Measurements from ENCODE around the gene DAB2IP. TPM values are rescaled to one million over a fixed set of nuclear protein-coding genes. Genes with fewer than 3 reads are reported as not detected.

DAB2IP gene
- total and polyA plus RNA-seq, 2 of the 4 experiments (the other 2 are of a cell fraction), result 5.6 to 17.2 TPM

GRCh38 chr9:121809356-121810050, 158.1 kb downstream of the DAB2IP start:
- H2BK5ac ChIP-seq (ENCODE audit: low read depth, low read length, poor library complexity, severe bottlenecking), result no peak overlapping the region
- H3K23ac ChIP-seq (ENCODE audit: low read depth, low read length), result no peak overlapping the region
- H3K9ac ChIP-seq (ENCODE audit: low read depth, low read length), result no peak overlapping the region
- no peak overlapping the region for H3K4me2 ChIP-seq (ENCODE audit: low read depth, low read length)
- H3K4ac ChIP-seq (ENCODE audit: low read depth, low read length), result no peak overlapping the region
- H3K36me3 ChIP-seq (ENCODE audit: control insufficient read depth, insufficient read depth, low read length), result no peaks in the 10 kb centered on the region
- H4K20me1 ChIP-seq (ENCODE audit: insufficient read depth, low read length), result no peaks in the 10 kb centered on the region
- intact Hi-C loops (cut with micrococcal nuclease) (no loop called here), in situ Hi-C loops (cut with MboI; ENCODE audit: low sequenced_read_pairs) (no loop called here), dilution Hi-C loops (cut with HindIII; ENCODE audit: low sequenced_read_pairs, unreplicated experiment) (no loop called here)
- no peak overlapping the region for H2BK120ac ChIP-seq (ENCODE audit: low read depth, low read length)
- CTCF ChIA-PET, result no interaction called here
- no peak overlapping the region for H2AK5ac ChIP-seq (ENCODE audit: low read depth, low read length)
- H3K27me3 ChIP-seq (ENCODE audit: control insufficient read depth, insufficient read depth, low read length), result peaks cover 7% of the 10 kb centered on the region; the same call in 1 of the 2 replicates
- POLR2A ChIA-PET (ENCODE audit: unreplicated experiment), result no interaction called here
- no peak overlapping the region for H3K27ac ChIP-seq (ENCODE audit: insufficient read depth, low read length)
- no peaks in the 10 kb centered on the region for H3K9me1 ChIP-seq (ENCODE audit: insufficient read depth, low read length)
- no peak for TF ChIP-seq ELK1 (IDR thresholded peaks at IDR 0.05; ENCODE audit: borderline replicate concordance, low read depth, low read length)
- no peak for TF ChIP-seq NFE2L2 (IDR thresholded peaks at IDR 0.05; ENCODE audit: low read depth, low read length)
- no peak for TF ChIP-seq RFX5 (IDR thresholded peaks at IDR 0.05; ENCODE audit: low read depth, low read length)
- TF ChIP-seq MAZ (IDR thresholded peaks at IDR 0.05; ENCODE audit: borderline replicate concordance, low read depth, low read length), result no peak
- no peak for TF ChIP-seq CEBPB (IDR thresholded peaks at IDR 0.05; ENCODE audit: low read depth, low read length)
- TF ChIP-seq MXI1 (IDR thresholded peaks at IDR 0.05; ENCODE audit: borderline replicate concordance, low read depth, low read length), result no peak
- TF ChIP-seq MAFK (IDR thresholded peaks at IDR 0.05; ENCODE audit: low read depth, low read length), result no peak
- TF ChIP-seq RAD21 (IDR thresholded peaks at IDR 0.05; ENCODE audit: low read length), result no peak
- TF ChIP-seq USF2 (IDR thresholded peaks at IDR 0.05; ENCODE audit: low read depth, low read length), result no peak
- no peak for TF ChIP-seq CHD1 (IDR thresholded peaks at IDR 0.05; ENCODE audit: low read depth, low read length)
- TF ChIP-seq BHLHE40 (IDR thresholded peaks at IDR 0.05; ENCODE audit: low read depth, low read length), result no peak
- no peak overlapping the region for H3K14ac ChIP-seq (replicated peaks; ENCODE audit: low read depth, low read length)
- no peak overlapping the region for H2BK20ac ChIP-seq (ENCODE audit: low read depth, low read length)
- no peak for DNase-seq
- no peak overlapping the region for H4K8ac ChIP-seq (ENCODE audit: low read depth in 2 of 2, low read length in 2 of 2)
- H3K79me1 ChIP-seq (ENCODE audit: low read depth in 1 of 2, low read length in 2 of 2), result no peaks in the 10 kb centered on the region
- no peak overlapping the region for H4K91ac ChIP-seq (ENCODE audit: insufficient read depth, low read depth, low read length)
- no peak overlapping the region for H2AK9ac ChIP-seq (replicated peaks; ENCODE audit: low read depth, low read length, poor library complexity)
- no peak overlapping the region for H3K4me3 ChIP-seq (ENCODE audit: insufficient read depth, low read depth, low read length)
- H3K4me1 ChIP-seq (ENCODE audit: control insufficient read depth, insufficient read depth, low read length), result no peaks in the 10 kb centered on the region
- no peak overlapping the region for H3K56ac ChIP-seq (ENCODE audit: extremely low read depth, insufficient read depth, low read length)
- no peaks in the 10 kb centered on the region for H3K9me3 ChIP-seq (ENCODE audit: control insufficient read depth, insufficient read depth, low read length)
- H4K5ac ChIP-seq (ENCODE audit: low read depth, low read length), result no peak overlapping the region
- no peak for ATAC-seq (ENCODE audit: low read depth)
- no TSS peak for BruUV-seq (replicated peaks)
- WGBS, 2 experiments (ENCODE audit: extremely low coverage in 2 of 2, insufficient read length in 1 of 2), result 67% methylated on average over 3 of the region's 15 CpGs; no CpG with 5 or more reads in 1 of the 2 experiments
- H2AFZ ChIP-seq (replicated peaks; ENCODE audit: low read length, poor library complexity), result no peak overlapping the region
- H2BK15ac ChIP-seq (ENCODE audit: low read depth, low read length), result no peak overlapping the region
- no peak overlapping the region for H3K18ac ChIP-seq (ENCODE audit: low read depth, low read length)
